Activated T-cell treated with anti-CD3 and anti-CD28 coated beads, Interleukin-2, amount 50 U/mL, for 24 hours (primary cell): ENCODE measurements around the gene SMO.

Experiments
- DNase-seq: peaks from one replicate; pipeline ENCODE4 v3.0.0-alpha.2; 2020
- H3K27ac Mint-ChIP-seq: 2 replicates; pipeline ENCODE4 v1.8.0; 2020; ENCODE audit warnings: mild to moderate bottlenecking, mixed read lengths
- H3K27me3 Mint-ChIP-seq: 2 replicates; pipeline ENCODE4 v1.8.0; 2020; ENCODE audit warnings: mixed read lengths
- H3K36me3 Mint-ChIP-seq: 2 replicates; pipeline ENCODE4 v1.8.0; 2020; ENCODE audit warnings: low read depth, mixed read lengths
- H3K4me1 Mint-ChIP-seq: 2 replicates; pipeline ENCODE4 v1.8.0; 2020; ENCODE audit warnings: low read depth, mixed read lengths
- H3K4me3 Mint-ChIP-seq: 2 replicates; pipeline ENCODE4 v1.8.0; 2020; ENCODE audit warnings: mild to moderate bottlenecking, moderate library complexity, mixed read lengths
- H3K9me3 Mint-ChIP-seq: 2 replicates; pipeline ENCODE4 v1.8.0; 2020; ENCODE audit warnings: mixed read lengths

The SMO gene

GRCh38 chr7:129258649-129259389 lies 70.4 kb downstream of the SMO start:
- Mint-ChIP-seq H3K27me3 (no peaks in the 10 kb centered on the region), H3K27ac (no peak overlapping the region), H3K4me3 (no peak overlapping the region), H3K36me3 (no peaks in the 10 kb centered on the region), H3K4me1 (peaks cover 20% of the 10 kb centered on the region), H3K9me3 (no peaks in the 10 kb centered on the region)
- DNase-seq, result no peak

DNA sequence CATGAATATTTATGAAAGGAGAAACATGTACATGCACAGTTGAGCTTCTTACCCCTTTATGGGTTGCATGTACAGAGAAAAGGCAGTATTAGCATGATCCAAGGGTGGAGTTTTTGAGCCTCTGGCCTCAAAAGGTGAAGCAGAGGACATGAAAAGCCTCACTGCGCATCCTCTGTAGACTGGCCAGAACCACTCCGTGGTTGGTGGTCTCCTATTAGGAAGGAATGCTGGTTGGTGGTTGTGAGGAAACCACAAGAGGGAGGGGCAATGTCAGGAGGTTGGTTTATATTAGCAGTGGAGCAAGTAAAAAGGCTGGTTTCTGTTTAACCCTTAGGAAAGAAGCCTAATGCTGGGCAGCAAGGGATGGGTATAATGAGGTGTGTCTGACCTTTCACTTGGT lies 73.9 kb downstream of the SMO start:
- Mint-ChIP-seq H3K27ac (no peak overlapping the region), H3K36me3 (no peaks in the 10 kb centered on the region), H3K9me3 (no peaks in the 10 kb centered on the region), H3K4me3 (no peak overlapping the region), H3K4me1 (peaks cover 20% of the 10 kb centered on the region), H3K27me3 (no peaks in the 10 kb centered on the region)
- DNase-seq, result no peak
